NCI-H2227 (cell line): ENCODE data around the gene CD8B2.
"Not testable (repeated sequence)": the region's sequence is repeated elsewhere in the genome, so short reads cannot be mapped to it uniquely, and the experiment has no call there.

ENCODE experiments used
- DNase-seq: peaks from one replicate; lab custom pipeline; 2025; ENCODE audit not compliant: unreplicated experiment; lab: John Stamatoyannopoulos, UW

Gene CD8B2

DNA sequence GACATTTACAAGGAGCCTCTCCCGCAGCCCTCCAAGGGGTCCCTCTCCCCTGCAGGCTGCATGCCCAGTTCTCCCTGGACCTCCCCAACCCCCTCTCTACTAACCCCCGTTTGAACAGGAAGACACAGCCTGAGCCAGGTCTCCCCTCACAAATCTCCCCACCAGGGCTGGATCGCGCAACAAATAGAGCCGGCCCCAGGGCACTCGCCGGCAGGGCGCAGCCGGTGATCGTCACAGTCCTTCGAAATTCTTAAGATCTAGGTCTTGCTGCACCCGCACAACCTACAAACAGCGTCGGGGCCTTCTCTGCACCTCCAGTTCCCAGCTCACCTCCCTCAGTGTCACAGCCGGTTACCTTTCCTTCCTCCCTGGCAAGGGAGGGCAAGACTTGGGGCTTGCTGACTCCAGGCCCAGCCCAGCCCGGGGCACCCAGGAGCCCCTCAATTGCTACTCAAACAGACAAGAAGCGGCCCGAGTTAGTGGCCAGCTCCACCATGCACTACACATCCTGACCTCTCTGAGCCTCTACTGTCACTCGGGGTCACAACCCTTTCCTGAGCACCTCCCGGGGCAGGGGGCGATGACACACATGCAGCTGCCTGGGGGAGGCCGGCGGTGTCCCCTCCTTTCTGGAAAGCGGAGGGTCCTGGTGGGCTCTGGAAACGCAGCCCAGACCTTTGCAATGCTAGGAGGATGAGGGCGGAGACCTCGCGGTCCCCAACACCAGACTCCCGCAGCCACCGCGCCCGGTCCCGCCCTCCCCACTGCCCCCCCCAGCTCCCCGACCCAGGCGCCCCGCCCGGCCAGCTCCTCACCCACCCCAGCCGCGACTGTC is at the start of gene CD8B2:
Gene CD8B2, plus strand, starts transcription at position 814 of the 835 bp plus-strand sequence. CDS start 63 bp downstream, outside the sequence.
- DNase-seq, result not testable (repeated sequence)

DNA sequence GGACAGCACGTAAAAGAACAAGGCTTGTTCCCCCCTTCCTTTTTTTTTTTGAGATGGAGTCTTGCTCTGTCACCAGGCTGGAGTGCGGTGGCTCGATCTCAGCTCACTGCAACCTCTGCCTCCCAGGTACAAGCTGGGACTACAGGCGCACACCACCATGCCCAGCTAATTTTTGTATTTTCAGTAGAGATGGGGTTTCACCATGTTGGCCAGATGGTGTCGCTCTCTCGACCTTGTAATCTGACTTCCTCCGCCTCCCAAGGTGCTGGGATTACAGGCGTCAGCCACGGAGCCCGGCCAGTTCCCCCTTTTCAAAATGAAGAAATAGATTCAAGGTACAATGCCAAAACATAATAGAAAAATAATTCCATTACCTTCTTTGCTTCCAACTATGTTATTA is 25.3 kb upstream of the CD8B2 start:
- not testable (repeated sequence) for DNase-seq

DNA sequence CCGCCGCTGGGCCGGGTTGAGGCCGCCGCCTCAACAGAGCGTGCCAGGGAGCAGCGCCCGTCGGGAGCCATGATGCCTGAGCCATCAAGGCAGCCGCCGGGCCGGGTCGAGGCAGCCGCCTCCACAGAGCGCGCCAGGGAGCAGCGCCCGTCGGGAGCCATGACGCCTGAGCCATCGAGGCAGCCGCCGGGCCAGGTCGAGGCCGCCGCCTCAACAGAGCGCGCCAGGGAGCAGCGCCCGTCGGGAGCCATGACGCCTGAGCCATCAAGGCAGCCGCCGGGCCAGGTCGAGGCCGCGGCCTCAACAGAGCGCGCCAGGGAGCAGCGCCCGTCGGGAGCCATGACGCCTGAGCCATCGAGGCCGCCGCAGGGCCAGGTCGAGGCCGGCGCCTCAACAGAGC is 19.6 kb upstream of the CD8B2 start:
- not testable (repeated sequence) for DNase-seq

DNA sequence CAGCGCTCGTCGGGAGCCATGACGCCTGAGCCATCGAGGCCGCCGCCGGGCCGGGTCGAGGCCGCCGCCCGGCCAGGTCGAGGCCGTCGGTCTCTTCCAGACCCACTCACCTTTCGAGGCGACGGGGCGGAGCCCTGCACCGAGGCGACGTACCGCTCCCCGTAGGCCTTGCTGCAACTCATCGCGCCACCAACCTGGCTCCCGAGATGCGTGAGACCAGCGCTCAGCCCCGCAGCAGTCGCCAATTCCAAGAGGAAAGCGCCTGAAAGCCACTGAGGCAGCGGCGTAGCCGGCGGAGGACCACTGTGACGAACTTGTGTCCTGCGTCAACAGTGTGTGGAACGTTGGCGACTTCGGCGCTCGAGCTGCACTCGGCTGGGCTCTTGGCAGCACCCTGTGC is 19.1 kb upstream of the CD8B2 start, which contains the start of gene RGPD3:
Gene RGPD3, minus strand, starts transcription at position 307 of the 400 bp plus-strand sequence. Its CDS starts 125 bp downstream, at position 182.
- not testable (repeated sequence) for DNase-seq

DNA sequence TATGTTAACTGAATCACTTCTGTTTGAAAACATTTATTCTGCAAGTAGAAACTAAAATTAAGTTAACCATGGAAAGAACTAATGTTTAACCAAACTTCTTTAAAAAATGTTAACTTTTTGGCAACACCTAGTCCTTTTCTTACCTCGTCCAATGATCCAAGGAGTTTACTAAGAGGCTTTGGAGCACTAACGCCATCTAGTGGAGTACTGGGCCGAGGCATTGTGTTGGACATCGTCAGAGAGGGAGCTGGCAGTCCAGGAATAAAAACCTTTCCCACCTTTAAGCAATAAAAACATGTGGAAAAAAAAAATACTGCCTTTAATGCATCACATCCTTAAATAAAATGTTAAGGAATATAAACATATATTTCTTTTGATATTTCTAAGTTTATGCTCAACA is 16.5 kb upstream of the CD8B2 start:
- DNase-seq, result not testable (repeated sequence)

DNA sequence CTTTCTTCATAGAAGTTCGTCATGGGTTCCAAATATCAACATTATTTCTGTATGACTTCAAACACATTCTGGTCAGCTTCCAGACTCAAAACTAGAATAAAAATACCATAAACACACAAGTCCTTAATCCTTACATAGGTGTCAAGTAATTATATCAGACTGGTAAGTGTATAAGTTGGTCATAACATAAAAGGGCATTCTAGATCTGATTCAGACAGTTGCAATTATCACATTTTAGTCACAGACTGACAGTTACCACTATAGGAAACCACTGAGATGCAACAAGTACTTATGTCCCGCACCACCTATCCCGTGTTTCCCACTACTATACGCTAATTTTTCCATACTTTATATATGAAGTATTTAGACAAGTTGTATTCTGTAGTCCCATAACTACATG is 9.5 kb upstream of the CD8B2 start:
- DNase-seq, result not testable (repeated sequence)

DNA sequence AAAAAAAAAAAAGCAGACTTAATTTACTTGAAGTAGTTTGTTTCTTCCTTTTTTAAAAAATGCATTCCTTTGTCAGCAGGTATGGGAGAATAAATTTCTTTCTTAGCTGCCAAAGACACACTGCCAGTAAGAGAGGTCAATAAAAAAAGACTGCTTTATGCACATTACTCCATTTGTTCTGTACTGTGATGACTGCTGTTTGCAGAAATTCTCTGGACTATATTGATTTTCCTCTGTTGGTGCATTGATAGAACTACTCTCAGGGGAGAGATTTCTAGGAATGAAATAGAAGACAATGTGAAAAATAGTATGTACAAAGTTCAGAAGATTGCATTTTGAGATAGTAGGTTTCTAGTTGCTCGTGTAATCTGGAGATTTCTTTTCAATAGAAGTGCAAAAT is 7.6 kb upstream of the CD8B2 start:
- DNase-seq, result not testable (repeated sequence)

DNA sequence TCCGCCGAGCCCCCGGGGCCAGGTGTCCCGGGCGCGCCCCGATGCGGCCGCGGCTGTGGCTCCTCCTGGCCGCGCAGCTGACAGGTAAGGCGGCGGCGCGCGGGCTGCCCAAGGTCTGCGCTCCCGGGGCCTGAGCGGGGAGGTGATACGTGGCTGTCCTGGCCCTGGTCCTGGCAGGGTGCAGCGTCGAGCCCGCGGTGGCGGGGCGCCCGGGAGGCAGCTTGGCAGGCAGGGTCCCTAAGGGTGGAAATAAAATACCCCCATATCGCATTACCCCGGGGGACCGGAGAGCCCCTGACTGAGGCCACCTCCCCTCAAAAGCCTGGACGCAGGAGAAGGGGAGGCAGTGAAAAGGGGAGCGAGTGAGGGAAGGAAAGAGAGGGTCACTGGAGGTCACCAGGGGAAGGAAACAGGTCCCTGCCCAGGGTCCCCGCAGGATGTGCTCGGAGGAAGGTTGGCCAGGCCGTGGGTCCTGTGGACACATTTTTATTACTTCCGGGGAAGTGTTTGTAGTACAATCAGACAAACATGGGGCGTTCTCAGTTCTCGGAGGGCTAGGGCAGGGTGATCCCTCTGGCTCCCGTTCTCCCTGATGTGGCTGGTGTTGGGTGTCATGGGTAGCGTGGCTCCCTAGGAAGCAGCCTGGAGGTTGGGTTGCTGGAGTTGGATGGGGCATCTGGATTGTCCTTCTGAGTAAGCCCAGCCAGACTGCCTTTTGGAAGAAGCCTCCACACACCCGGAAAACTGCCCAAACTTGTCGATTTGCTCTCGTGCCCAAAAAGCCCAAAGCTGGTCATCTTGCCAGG is 425 bp downstream of the CD8B2 start:
- not testable (repeated sequence) for DNase-seq

DNA sequence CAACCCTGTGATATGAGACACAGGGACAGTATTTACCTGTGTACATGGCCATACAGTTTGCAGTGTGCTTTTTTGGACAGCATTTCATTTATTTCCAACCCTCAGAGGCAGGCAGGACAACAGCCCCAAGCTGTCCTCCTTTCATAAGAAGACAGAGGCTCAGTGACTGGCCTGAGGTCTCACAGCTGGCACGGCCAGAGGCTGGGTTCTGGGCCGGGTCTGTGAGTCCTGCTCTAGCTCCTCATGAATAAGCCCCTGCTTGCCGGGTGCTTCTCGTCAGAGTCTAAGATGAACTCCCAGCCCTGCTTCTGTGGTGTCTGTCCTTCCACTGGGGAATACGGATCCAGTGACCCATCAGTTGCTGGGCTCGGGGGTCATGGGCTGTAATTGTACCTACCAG is 2.5 kb downstream of the CD8B2 start:
- DNase-seq, result not testable (repeated sequence)

DNA sequence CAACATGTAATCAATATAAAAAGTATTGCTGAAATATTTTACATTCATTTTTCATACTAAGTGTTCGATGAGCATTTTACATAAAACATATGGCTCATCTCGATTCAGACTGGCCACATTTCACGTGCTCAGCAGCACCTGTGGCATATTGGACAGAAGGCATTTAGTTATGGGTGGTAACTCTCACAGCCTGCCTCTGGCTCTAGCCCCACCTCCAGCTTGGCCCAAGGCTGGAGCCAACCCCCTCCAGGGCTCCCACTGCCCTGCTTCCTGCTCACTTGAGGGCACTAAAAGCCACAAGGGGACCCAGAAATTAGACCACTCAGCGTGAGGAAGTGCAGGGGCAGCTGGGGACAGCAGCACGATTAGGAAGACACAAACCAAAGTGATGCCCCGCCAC is 5.2 kb downstream of the CD8B2 start:
- not testable (repeated sequence) for DNase-seq

DNA sequence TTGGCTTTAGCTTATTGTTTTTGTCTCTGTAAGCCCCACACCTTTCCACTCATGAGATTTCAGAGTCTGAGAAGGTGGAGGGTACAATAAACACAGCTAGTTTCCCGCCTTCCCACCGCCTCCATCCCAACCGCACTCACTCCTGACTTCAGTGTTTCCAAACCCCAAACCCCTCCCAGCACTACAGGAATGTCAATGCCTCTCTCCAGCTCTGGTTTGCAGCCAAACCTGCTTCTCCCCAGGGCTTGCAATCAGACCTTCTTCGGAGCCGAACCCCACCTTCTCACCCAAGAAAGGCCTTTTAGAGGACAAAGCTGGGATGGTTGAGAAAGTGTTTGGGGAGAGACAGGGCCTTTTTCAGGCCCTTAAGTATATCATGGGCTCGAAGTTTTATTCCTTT is 5.7 kb downstream of the CD8B2 start:
- not testable (repeated sequence) for DNase-seq

DNA sequence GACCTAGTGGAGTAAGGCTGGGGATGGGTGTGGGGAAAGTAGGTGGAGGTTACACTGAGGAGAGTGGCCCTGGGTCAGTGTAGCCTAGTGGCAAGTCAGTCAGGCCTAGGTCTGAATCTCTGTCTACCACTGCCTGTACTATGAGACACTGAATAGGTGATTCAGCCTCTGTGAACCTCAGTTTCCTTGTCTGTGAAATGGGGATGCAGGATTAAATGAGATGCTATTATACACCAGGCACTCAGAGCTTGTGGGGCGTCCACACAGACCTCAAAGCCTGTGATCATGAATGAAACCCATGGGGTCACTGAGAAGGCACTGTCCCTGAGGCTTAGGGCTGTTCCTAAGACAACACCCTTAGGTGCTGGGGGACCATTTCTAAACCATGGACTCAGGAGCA is 11.4 kb downstream of the CD8B2 start:
- not testable (repeated sequence) for DNase-seq

DNA sequence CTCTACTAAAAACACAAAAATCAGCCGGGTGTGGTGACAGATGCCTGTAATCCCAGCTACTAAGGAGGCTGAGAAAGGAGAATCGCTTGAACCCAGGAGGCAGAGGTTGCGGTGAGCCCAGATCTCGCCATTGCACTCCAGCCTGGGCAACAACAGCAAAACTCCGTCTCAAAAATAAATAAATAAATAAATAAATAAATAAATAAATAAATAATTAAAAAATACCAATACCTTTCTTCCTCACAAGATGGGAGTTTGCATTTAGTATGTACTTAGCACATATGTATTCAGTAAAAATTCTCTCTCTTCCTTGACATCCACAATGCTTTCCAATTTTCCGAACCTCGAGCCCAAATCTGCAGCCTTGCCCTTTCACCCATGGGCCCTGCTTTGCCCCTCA is 13.2 kb downstream of the CD8B2 start:
- DNase-seq, result not testable (repeated sequence)

DNA sequence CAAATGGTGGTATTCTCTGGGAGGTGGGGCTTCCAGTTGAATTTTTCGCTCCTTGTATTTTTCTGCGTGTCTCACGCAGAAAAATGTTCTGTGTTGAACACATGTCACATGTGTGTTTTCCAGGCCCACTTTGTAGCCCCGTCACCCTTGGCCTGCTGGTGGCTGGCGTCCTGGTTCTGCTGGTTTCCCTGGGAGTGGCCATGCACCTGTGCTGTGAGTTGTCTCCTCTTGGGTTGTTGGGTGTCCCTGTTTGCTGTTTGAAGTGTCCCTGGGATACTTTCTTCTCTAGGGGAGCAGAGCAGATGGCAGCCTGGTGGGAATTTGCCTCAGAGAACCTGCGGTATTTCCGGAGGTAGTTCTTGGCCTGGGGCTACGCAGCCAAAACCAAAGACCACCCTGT is 15.2 kb downstream of the CD8B2 start:
- not testable (repeated sequence) for DNase-seq

DNA sequence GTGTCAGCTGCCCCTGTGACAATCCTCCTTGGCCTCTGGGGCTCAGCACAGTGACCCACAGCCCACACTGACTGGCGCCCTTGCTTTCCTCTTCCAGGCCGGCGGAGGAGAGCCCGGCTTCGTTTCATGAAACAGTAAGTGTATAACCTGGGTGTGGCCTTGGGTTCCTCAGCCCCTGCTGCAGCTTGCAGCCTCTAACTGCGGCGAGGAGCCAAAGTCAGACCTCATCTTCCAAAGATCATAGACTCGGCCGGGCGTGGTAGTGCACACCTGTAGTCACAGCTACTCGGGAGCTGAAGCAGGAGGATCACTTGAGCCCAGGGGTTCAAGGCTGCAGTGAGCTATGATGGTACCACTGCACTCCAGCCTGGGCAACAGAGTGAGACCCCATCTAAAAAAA is 17.0 kb downstream of the CD8B2 start:
- not testable (repeated sequence) for DNase-seq

DNA sequence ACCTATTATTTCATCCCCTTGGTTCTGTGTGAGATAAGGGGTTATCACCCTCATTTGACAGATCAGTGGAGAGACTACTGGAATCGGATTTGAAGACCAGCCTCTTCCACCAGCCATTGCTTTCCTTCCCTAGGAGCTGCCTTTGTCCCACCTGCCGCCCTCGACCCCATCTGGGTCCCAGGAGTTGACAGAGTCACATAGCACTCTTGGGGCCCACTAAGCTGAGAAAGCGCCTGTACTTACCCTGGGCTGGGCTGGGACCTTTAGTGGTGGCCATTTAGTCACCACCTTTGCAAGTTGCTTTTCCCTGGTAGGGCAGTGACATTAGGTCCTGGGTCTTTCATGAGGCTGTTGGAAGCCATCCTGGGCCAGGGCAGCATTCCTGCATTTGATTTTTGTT is 17.6 kb downstream of the CD8B2 start:
- not testable (repeated sequence) for DNase-seq

DNA sequence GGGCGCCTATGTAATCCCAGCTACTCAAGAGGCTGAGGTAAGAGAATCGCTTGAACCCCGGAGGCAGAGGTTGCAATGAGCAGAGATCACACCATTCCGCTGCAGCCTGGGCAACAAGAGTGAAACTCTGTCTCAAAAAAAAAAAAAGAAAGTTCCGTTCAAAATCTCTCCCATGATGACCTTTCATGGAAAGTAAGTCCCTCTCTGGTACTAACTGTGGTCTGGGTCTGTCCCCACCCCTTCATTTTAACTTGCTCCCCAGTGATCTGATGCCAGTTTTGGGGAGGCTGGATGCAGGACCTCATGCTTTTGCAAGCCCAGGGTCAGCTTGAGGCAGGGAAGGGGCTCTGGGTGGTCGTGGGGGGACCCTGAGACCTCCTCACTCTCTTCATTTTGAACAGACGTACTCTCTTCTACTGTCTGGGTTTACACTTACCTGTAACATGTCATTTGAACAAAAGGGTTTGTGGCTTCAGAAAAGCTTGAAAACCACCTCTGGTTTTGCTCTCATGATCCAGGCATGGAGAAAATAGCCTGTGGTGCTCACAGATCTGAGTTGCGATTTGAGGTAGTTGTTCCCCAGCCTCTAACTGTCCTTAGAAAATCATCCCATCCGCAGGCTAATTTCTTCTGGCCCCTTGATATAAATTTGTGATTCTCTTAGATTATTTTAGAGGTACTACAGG is 19.0 kb downstream of the CD8B2 start:
- DNase-seq, result not testable (repeated sequence)

DNA sequence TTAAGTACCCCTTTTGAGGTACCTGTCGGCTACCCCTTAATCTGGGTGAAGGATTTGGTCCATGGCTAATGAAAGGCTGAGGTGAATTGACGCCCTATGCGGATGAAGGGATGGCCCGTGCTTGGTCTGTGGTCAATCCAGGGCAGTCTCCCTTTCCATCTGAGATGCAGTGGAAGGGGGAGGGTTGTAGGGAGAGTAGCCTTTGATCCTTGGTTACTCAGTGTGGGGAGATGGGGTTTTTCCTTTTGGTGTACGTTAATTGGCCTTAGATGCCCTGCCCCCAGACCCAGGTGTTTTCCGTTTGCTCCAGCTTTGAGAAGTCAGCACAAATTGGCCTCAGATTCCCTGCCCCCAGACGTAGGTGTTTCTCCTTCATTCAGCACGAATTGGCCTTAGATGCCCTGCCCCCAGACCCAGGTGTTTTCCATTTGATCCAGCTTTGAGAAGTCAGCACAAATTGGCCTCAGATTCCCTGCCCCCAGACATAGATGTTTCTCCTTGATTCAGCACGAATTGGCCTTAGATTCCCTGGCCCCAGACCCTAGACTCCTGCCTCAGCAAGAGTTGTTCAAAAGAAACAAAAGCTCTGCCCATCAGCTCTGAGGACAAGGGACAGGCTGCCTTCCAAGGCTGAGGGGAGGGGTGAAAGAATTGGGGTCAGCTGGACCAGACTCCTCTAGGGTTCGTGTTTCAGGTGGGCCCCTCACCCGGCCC is 21.7 kb downstream of the CD8B2 start:
- DNase-seq, result not testable (repeated sequence)

DNA sequence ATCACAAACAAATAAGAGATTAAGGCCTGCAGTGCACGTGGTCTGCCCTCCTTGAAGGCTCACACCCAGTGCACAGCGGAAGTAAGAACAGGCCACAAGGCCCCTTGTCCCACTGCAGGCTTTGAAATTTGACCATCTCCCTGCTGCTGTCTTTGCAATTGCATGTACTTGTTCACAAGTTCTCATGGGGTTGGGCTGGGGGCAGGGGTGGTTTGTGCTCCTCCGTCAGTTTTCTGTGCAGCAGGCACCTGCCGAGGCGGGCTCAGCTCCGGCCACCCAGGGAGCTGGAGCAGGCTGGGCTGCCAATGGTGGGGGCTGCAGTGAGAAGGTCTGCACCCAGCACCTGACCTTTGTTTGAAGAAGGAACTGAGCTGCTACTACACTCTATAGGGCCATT is 22.2 kb downstream of the CD8B2 start:
- DNase-seq, result not testable (repeated sequence)

DNA sequence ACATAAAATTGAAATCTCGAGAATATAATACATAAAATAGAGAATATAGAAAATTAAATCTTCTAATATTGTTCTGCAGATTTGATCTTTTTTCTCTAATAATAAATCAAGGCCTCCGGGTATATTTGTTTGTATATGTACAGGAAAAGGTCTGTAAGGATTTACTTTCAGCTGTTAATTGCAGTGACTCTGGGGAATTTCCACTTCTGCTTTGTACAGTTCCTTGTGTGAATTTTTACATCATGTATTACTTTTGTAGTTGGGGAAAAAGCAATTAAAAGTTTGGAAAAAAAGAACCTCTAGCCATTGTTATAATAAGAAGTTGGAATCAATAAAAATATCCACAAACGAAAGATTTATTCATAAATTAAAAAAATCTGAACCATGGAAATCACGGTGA is 23.6 kb downstream of the CD8B2 start:
- not testable (repeated sequence) for DNase-seq
